8988T (cell line): Measurements from ENCODE around the gene DYNC1H1.

Experiments used
- DNase-seq: peaks from one replicate; pipeline ENCODE4 v3.0.0; 2011

The DYNC1H1 gene

GRCh38 chr14:101945171-101945570 is 19.2 kb upstream of the DYNC1H1 start:
- DNase-seq, result no peak

GRCh38 chr14:101947577-101947903 is 16.8 kb upstream of the DYNC1H1 start:
- no peak for DNase-seq

GRCh38 chr14:101947904-101948665 is 16.3 kb upstream of the DYNC1H1 start:
- DNase-seq, result peak; percentile 86

- no peak for DNase-seq
Observed at GRCh38 chr14:101948666-101949216, 15.6 kb upstream of the DYNC1H1 start.

GRCh38 chr14:101950100-101950499 is 14.3 kb upstream of the DYNC1H1 start:
- DNase-seq, result no peak

GRCh38 chr14:101950516-101951215 is 13.7 kb upstream of the DYNC1H1 start:
- DNase-seq, result no peak

GRCh38 chr14:101953151-101953550 is 11.2 kb upstream of the DYNC1H1 start:
- no peak for DNase-seq

- no peak for DNase-seq
Observed at GRCh38 chr14:101954501-101954900, 9.9 kb upstream of the DYNC1H1 start.

GRCh38 chr14:101955695-101956161 is 8.6 kb upstream of the DYNC1H1 start:
- no peak for DNase-seq

GRCh38 chr14:101956179-101956885 is 8.0 kb upstream of the DYNC1H1 start:
- no peak for DNase-seq

- DNase-seq, result no peak
Observed at GRCh38 chr14:101957406-101958234, 6.8 kb upstream of the DYNC1H1 start.

GRCh38 chr14:101958418-101959180 is 5.8 kb upstream of the DYNC1H1 start:
- no peak for DNase-seq

- DNase-seq, result no peak
Observed at GRCh38 chr14:101959277-101959676, 5.1 kb upstream of the DYNC1H1 start.

GRCh38 chr14:101960225-101960624 is 4.1 kb upstream of the DYNC1H1 start:
- no peak for DNase-seq

- DNase-seq, result peak; percentile 84
Observed at GRCh38 chr14:101961011-101961721, 3.2 kb upstream of the DYNC1H1 start.

GRCh38 chr14:101961746-101962502 is 2.4 kb upstream of the DYNC1H1 start:
- no peak for DNase-seq

GRCh38 chr14:101962503-101962874 is 1.9 kb upstream of the DYNC1H1 start:
- no peak for DNase-seq

- no peak for DNase-seq
Observed at GRCh38 chr14:101963052-101963451, 1.3 kb upstream of the DYNC1H1 start.

- no peak for DNase-seq
Observed at GRCh38 chr14:101963656-101964296, 597 bp upstream of the DYNC1H1 start.

GRCh38 chr14:101965181-101965544 is 790 bp downstream of the DYNC1H1 start:
- DNase-seq, result peak; percentile 58
